Activated CD8-positive, alpha-beta memory T cell treated with anti-CD3 and anti-CD28 coated beads, Interleukin-2, amount 50 U/mL, for 1 hour (primary cell): ENCODE results near the gene NUTF2.
A peak's percentile ranks its signal among the peaks of the same experiment; 100 is the strongest.
"Not testable (repeated sequence)": the region's sequence is repeated elsewhere in the genome, so short reads cannot be mapped to it uniquely, and the experiment has no call there.

Experiments
- DNase-seq: peaks from one replicate; pipeline ENCODE4 v3.0.0-alpha.2; 2020; ENCODE audit errors: extremely low read depth

The NUTF2 gene

DNA sequence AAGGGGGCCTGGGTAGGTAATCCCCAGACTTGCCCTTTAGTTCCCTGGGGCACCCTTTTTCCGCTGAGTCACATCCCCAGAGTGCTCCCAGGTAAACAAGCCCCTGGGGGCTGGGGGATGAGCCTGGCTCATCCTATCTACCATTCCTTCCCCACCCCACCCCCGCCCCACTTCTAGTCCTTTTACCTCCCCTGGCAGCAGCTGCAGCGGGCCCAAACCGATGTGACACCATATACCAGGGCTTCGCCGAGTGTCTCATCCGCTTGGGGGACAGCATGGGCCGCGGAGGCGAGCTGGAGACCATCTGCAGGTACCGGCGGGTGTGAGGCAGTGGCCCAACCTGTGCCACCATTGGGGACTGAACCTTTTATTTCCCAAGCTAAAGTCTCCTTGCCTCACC is 38.8 kb downstream of the NUTF2 start:
- DNase-seq, result no peak

DNA sequence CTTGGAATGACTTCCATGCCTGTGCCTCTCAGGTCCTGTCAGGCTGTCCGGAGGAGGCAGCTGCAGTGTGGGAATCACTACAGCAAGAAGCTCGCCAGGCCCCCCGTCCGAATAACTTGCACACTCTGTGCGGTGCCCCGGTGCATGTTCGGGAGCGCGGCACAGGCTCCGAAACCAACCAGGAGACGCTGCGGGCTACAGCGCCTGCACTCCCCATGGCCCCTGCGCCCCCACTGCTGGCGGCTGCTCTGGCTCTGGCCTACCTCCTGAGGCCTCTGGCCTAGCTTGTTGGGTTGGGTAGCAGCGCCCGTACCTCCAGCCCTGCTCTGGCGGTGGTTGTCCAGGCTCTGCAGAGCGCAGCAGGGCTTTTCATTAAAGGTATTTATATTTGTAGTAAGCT is 39.2 kb downstream of the NUTF2 start:
- DNase-seq, result no peak

DNA sequence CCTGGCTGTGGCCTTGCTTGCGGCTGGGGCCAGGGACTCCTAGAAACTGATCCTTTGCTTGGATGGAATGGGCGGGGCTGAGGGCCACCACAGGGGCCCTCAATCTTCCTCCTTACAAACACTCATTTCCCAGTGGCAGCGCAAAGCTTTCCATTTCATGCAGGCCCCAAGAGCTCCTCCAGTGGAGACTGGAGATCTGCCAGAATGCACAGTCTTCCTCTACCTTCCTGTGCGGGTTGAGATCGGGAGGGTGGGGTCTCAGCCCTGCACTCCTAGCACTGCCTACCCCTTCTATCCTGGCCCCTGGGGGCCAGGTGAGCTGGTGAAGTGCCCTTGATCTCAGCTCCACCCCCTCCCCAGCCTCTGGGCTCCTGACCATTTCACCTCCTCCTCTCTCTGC is 39.7 kb downstream of the NUTF2 start:
- DNase-seq, result no peak

DNA sequence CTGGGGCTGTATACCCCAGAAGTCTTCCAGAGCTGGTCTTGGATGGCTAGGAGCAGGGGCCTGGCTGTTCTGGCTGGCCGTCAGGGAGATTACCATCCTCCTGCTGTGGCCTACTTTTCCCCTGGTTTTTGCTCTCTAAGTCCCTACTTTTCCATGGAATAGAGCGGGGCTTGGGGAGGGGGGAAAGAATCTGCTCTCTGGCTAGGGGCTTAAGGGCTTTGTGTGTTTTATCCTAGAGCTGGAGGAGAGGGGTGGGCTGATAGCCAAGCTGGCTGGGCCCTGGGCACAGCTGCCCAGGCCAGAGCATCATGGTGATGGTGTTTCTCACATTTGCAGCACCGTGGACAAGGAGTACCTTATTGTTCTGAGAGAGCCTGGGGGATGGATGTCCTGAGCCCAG is 41.6 kb downstream of the NUTF2 start:
- DNase-seq, result no peak

DNA sequence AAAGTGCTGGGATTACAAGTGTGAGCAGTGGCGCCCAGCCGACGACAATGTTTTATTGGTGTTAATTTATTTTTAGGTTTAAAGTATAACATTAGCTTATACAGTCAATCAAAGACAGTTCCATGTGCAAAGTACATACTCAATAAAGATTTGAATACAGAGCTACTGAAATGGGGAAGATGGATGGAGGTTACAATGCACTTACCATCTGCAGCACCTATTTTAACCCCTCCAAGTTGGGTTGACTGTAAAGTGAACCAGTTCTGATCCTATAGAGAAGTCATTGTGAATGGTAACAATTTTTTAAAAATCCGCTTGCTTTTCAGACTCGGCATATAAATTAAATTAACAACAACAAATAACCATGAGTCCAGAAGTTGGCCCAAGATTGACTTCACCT is 45.6 kb downstream of the NUTF2 start:
- no peak for DNase-seq

DNA sequence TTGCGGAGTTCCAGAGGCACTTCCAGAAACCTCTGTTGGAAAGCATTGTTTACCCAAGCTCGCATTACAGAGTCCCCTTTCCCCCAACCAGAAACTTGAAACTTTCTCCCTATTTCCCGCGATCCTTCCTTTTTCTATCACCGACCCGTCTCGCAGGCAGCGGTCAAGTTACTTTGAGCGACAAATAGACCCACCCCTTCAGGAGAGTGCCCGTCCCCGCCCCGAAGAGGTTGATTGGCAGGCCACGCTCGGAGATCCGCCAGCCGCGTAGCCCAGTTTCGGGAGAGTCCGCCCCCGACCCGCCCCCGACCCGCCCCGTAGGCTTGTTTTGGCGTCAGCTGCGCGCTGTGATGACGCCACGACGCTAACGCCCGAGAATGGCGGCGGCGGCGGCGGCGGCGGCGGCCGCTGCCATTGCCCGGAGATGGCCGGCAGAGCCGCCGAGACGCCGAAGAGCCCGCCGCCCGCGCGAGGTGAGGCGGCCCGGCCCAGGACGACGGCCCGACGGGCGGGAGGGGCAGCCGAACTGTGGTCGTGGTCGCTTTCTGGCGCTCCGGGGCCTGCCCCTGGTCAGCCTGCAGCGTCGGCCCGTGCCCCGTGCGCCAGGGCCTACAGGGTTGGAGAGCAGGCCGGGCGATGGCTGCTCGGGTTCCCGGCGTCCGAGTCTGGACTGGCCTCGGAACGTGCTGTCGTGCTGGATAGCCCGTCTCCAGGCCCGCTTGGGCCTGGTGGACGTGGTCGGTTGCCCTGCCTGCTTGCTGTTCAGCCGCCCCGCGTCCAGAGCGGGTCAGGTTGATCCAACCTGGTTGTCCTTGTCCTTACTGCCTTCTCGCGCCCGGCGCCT is 46.4 kb downstream of the NUTF2 start, which contains the start of gene PSKH1:
Gene PSKH1, plus strand, starts transcription at position 356 of the 844 bp plus-strand sequence. CDS start 15,496 bp downstream, outside the sequence.
- DNase-seq, result peak; percentile 82

DNA sequence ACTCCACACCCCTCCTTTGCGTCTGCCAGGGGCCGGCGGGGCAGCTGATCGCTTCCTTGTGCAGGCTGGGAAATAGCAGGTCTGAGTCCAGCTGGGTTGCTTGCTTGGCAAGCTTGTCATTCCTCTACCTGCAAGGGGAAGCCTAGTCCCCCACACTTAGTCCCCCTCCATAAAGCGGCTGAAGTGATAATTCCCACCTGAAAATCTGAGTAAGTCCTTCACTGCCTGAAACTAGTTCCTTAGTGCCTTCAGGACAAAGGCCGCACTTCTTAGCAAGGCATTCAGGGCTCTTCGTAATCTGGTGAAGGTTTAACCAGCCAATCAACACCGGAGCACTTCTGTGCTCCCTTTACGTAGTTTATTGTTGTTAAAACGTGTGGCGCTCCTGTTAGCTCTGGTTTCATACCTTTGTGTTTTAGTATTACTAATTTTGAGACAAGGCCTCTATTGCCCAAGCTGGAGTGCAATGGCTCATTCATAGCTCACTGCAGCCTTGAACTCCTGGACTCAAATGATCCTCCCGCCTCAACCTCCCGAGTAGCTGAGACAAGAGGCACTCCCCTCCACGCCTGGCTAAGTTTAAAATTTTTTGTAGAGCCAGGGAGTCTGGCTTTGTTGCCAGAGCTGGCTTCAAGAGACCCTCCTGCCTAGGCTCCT is 47.1 kb downstream of the NUTF2 start:
- DNase-seq, result no peak

DNA sequence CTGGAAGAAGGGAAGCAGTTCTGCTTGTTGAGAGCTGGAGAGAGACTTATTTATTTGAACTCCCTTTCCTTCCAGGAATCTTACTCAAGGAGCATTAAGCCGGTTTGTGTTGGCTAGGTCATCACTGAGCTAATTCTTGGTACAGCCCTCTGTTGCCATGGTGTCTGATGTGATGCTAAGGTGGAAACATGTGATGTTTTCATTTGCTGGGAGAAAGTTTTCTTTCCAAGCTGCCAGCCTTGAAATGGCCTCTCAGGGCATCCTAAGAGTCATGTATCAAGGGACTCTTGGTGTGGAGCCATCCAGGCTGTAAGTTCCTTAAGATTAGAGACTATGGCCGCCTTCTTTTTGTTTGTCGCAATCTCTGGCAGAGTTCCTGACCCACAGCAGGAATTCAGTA is 50.5 kb downstream of the NUTF2 start:
- no peak for DNase-seq

DNA sequence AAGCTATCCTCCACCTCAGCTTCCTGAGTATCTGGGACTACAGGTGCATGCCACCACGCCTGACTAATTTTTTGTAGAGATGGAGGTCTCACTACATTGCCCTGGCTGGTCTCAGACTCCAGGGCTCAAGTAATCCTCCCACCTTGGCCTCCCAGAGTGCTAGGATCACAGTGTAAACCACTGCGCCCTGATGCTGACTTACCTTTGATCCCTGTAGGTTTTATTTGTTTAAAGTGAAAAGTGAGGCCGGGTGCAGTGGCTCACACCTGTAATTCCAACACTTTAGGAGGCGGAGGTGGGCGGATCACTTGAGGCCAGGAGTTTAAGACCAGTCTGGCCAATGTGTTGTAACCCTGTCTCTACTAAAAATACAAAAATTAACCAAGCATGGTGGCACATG is 55.0 kb downstream of the NUTF2 start:
- DNase-seq, result no peak

DNA sequence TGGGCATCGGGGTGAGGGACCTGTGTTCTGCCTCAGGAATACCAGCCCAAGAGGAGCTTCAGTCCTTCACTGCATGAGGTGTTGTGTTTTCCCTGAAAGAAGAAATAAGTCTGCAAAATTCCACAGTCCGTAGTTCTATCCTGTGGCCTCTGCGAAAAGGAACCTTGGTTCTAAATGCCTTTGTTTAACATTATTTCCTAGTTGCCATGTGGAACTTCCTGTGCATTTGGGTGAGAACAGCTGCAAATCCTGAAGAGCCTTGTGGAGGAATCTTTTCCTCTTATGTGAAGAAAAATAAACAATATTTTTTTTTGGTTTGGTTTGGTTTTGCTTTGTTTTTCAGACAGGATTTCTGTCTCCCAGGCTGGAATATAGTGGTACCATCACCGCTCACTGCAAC is 56.1 kb downstream of the NUTF2 start:
- DNase-seq, result no peak

DNA sequence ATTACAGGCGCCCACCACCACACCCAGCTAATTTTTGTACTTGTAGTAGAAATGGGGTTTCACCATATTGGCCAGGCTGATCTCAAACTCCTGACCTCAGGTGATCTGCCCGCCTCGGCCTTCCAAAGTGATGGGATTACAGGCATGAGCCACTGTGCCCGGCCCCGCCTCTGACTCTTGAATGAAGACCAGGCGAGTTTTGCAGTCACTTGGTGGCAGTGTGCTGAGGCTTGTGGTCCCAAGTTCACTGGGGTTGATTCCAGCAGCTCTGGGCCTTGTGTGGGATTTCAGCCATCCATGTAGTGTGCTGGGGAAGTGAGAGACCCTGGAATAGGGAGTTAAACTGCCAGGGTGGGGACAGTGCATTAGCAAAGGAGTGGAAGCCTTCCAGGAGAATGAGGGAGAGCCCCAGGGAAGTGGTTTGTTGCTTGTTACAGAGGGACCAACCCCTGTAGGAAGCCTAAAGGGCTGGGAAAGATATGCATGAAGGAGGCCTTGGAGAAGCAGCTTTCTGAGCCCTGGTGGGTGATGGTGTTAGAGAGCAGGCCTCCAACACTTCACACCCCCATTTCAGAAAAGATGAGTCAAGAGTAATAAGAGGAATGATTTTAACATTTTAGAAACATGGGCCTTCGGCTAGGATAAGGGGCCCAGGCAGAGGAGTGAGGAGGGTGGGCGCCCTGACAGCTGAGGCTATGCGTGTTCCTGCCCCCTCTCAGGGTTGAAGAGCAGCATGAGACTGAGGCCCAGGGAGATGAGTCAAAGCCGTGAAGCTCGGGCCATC is 60.9 kb downstream of the NUTF2 start:
- no peak for DNase-seq

DNA sequence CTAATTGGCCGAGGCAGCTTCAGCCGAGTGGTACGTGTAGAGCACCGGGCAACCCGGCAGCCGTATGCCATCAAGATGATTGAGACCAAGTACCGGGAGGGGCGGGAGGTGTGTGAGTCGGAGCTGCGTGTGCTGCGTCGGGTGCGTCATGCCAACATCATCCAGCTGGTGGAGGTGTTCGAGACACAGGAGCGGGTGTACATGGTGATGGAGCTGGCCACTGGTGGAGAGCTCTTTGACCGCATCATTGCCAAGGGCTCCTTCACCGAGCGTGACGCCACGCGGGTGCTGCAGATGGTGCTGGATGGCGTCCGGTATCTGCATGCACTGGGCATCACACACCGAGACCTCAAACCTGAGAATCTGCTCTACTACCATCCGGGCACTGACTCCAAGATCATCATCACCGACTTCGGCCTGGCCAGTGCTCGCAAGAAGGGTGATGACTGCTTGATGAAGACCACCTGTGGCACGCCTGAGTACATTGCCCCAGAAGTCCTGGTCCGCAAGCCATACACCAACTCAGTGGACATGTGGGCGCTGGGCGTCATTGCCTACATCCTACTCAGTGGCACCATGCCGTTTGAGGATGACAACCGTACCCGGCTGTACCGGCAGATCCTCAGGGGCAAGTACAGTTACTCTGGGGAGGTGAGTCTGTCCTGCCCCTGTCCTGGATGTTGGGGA is 62.5 kb downstream of the NUTF2 start:
- DNase-seq, result no peak

DNA sequence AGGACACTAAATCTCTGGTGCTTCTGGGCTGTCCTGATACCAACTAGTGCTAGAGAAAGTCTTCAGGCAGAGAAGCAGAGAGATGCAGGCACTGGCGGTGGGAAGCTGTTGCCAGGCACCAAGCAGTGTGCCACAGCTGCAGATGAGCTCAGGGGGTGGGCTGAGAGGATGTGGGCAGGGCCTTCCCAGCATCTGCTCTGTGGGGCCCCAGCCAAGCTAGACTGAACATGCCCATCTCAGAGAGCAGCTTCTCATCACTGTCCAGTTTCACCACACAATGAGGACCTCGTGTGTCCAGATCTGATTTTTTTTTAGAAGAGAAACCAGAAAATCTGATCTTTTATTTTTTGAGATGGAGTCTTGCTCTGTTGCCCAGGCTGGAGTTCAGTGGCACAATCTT is 63.4 kb downstream of the NUTF2 start:
- DNase-seq, result no peak

DNA sequence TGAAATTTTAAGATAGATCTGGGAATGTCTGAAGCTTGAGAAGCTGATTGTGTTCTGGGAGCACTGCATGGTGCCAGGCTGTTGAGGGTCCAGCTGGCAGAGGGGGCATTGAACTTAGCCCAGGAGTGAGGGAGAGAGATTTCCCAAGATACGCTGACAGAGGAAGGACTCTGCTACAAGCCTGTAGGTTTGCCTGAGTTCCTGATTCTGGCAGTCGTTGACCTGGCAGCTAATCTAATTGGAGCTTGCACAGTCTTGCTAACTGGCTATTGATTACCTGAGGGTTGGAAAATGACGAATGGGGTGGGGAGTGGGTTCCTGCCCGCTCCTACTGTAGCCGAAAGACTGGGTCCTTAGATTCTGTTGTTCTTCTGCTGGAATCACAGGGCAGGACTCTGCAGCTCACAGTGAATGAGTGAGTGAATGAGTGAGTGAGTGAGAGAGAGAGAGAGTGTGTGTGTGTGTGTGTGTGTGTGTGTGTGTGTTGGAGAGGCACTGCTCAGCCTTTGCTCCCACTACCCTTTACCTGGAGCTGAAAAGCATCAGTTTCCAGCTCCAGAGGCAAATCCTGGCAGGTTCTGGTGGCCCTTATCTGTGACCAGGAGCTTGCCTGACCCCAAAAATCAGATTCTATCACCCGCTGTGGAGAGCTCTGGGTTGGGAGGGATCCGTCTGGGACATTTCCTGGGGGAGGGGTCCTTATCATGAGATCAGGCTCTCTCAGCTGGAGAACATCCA is 68.2 kb downstream of the NUTF2 start:
- no peak for DNase-seq

DNA sequence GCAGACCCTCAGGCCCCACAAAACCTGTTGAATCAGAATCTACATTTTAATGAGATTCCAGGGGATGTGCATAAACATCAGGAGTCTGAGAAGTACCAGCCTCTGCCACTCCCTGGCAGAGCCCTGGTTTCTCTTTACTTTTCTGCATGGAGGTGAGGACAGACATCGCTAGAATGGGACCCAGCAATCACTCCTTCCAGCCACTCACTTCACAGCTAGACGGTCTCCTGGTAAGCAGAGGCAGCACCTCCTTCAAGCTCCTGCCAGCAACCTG is 68.7 kb downstream of the NUTF2 start:
- DNase-seq, result not testable (repeated sequence)

DNA sequence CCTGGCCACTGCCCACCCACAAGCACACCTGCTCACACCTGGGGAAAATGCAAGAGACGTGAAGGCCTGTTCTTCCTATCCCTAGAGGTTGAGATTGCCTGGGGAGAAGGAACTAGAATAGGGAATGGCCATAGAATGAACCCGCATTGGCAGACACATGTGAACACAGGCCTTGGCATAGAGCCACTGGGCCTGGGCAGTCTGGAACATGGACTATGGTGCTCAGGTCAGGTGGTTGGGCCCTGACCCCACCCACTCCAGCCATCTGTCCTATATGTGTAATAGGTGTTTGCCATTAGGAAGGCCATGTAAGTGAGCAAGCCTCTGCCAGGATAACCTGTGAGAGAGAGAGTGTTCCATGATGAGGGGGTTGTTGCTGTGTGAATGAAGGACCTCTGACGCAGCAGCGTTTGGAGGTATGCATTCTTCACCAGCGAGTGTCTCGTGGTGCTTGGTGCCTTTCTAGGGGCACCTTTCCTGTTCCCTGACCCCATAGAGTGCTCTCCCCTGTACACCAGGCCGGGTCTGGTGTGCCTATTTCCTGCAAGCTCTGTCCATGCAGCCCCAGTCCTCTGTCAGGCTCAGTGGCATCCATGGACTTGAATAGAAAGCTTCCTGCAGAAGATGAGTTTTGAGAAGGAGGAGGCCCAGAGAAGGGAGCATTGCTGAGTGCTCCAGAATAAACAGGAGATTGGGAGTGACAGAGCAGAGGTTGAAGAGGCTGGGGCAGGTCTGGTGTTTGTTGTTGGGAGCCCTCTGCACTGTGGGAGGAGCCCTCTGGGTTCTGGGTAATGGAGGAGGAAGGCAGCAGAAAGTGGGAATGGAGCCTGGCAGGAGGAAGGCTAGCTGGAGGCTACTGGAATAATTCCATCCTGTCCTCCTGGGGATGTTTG is 69.3 kb downstream of the NUTF2 start:
- no peak for DNase-seq

DNA sequence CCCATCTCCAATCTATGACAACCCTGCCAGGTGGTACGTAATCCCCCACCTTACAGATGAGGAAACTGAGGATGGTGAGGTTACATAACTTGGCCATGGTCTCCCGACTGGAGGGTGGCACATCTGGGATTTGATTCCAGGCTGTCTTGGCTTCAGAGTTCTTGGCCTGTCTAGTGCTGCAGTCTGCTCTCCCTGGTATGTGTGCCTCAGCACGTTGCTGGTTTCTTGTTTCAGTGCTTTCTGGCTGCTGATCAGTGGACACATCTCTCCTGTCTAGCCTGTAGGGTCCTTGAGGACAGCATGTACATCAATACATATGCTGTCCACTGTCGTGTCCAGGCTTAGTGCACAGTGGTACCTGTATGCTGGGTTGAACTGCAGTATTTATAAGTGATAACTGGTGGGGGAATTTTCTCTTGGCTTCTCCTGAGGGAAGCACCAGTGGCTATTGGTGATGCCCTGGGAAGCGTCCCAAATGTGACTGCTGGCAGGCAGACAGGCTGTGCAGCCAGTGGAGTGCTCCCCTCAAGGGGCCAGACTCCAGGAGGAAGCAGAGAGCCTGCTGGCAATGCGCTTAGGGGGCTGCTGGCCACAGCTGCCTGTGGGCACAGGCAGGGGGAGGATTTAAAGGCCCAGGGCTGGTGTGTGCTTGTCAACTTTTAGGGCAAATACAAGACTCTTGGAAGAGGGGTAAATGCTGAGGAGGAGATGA is 70.6 kb downstream of the NUTF2 start:
- no peak for DNase-seq

DNA sequence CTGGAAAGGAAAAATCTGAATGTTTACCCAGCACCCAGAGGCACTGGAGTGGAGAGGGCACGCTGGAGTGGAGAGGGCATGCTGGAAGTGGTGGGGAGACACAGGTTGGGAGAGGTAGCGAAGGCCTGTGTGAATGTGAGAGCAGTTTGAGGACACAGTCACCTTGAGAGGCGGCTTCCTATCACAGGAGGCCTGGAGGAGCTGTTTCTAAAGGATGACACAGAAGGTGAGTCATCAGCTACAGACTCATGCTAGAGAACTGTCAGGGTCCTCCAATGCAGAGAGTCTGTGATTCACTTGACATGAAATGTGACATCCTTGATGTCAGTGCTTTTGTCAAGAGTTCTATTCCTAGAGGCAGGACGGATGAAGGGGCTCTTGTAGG is 71.1 kb downstream of the NUTF2 start:
- DNase-seq, result no peak

DNA sequence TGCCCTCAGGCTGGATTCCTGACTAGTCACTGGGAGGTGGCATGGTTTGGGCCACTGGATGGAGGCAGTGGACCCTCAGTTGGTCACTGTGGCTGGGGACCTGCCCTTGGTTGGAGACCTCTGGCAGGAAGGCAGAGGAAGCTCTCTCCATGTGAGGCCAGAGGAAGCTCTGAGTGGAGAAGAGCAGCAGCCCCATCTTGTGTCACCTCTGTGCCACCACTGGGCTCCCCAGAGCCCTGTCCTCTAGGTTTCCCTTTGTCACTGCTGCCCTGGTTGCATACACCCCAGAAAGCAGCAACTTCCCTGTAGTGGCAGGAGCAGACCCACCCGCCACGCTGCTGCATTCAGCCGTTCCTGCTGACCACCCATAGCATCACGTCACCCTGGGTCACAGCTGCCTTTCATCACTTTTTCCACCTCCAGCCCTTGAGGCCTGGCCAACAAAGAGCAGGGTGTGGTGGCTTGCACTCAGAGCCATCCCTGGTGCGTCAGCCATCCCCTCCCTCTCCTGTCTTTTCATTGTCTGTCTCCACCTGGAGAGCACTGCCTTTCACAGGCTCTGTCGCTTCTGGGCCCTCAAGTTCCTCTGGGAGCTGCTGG is 73.0 kb downstream of the NUTF2 start:
- DNase-seq, result no peak
